Activated CD8-positive, alpha-beta T cell treated with anti-CD3 and anti-CD28 coated beads, Interleukin-2, amount 10 ng/mL, durations not matched to agents 7 days and 5 days (primary cell): ENCODE data around the gene BACH2. TPM values are rescaled to one million over a fixed set of nuclear protein-coding genes. Genes with fewer than 3 reads are reported as not detected.
A peak's percentile ranks its signal among the peaks of the same experiment; 100 is the strongest.
"Not testable (repeated sequence)": the region's sequence is repeated elsewhere in the genome, so short reads cannot be mapped to it uniquely, and the experiment has no call there.

ENCODE experiments used
- ATAC-seq: fragments of 150-1000 bp; cut with Tn5 transposase; one replicate; pipeline ENCODE4 v1.10.0; 2021; ENCODE audit warnings: moderate library complexity
- CTCF ChIA-PET: fragments of 350-600 bp; sonication (Branson Sonifier 250); formaldehyde crosslinking; loops from one replicate; lab custom pipeline; 2021; ENCODE audit warnings: antibody characterized with exemption; lab: Charles Lee
- POLR2A ChIA-PET: fragments of 350-600 bp; sonication (Branson Sonifier 250); formaldehyde crosslinking; loops from one replicate; lab custom pipeline; 2021; ENCODE audit warnings: antibody characterized with exemption; lab: Charles Lee
- DNase-seq: peaks from one replicate; pipeline ENCODE4 v3.0.0-alpha.2; 2020
- H3K27ac Mint-ChIP-seq: one replicate; pipeline ENCODE4 v1.8.0; 2021; ENCODE audit warnings: mild to moderate bottlenecking, mixed read lengths
- H3K27me3 Mint-ChIP-seq: one replicate; pipeline ENCODE4 v1.8.0; 2021; ENCODE audit warnings: low read depth, mixed read lengths
- H3K36me3 Mint-ChIP-seq: one replicate; pipeline ENCODE4 v1.8.0; 2021; ENCODE audit warnings: low read depth, mixed read lengths
- H3K4me1 Mint-ChIP-seq: one replicate; pipeline ENCODE4 v1.8.0; 2021; ENCODE audit warnings: low read depth, mixed read lengths
- H3K4me3 Mint-ChIP-seq: one replicate; pipeline ENCODE4 v1.8.0; 2021; ENCODE audit warnings: mild to moderate bottlenecking, mixed read lengths
- H3K9me3 Mint-ChIP-seq: one replicate; pipeline ENCODE4 v1.8.0; 2022; ENCODE audit warnings: mixed read lengths; ENCODE audit not compliant: insufficient read depth
- total RNA-seq, 2 experiments: library from RNA; stranded (reverse); gene quantifications; one replicate each; pipeline ENCODE4 v1.2.3, GENCODE V29; 2021

Gene BACH2
- total RNA-seq, 2 experiments from 2014 or later, result 61.3 to 70.9 TPM

DNA sequence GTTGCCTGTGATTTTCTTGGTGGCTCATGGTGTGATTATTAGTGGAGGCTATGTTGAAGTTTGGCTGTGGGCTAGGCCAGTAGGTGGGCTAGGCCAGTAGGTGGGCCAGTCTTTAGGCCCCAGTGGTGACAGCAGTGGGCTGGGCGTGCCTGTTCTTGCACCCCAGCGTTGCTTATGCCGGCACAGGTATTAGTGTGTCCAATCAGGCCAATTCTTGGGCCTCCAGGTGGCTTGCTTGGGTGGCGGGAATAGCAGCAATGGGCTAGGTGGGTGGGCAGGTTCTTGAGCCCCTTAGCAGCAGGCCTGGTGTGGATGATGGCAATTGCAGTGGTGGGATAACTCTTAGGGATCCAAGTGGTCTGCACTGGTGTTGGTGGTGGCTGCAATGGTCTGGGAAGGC lies 379.4 kb downstream of the BACH2 start:
- H3K27ac Mint-ChIP-seq, result no peak overlapping the region
- peaks cover 3% of the 10 kb centered on the region for H3K4me1 Mint-ChIP-seq
- POLR2A ChIA-PET, result no interaction called here
- ATAC-seq, result no peak
- no peak overlapping the region for H3K4me3 Mint-ChIP-seq
- peaks cover 16% of the 10 kb centered on the region for H3K9me3 Mint-ChIP-seq
- CTCF ChIA-PET, result no interaction called here
- DNase-seq, result no peak
- peaks cover 9% of the 10 kb centered on the region for H3K36me3 Mint-ChIP-seq
- peaks cover 6% of the 10 kb centered on the region for H3K27me3 Mint-ChIP-seq

DNA sequence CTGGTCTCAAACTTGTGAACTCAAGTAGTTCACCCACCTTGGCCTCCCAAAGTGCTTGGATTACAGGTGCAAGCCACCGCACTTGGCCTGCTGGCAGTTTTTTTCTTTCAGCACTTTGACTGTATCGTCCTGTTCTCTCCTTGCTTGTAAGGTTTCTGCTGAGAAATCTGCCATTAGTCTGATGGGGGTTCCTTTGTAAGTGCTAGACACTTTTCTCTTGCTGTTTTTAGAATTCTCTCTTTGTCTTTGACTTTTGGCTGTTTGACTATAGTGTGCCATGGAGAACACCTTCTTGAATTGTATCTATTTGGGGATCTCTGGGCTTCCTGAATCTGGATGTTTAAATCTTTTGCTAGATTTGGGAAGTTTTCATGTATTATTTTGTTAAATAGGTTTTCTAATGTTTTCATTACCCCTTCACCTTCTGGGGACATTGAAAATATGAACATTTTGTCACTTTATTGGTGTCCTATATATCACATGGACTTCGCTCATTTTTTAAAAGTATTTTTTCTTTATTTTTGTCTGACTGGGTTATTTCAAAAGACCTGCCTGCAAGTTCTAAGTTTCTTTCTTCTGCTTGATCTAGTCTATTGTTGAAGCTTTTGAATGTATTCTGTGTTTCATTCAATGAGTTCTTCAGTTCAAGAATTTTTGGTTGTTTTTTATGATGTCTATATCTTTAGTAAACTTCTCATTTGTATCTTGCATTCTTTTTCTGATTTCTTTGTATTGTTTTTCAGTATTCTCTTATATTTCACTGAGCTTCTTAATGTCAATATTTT lies 380.3 kb downstream of the BACH2 start:
- H3K36me3 Mint-ChIP-seq, result peaks cover 9% of the 10 kb centered on the region
- no peak for DNase-seq
- ChIA-PET POLR2A (no interaction called here), CTCF (no interaction called here)
- ATAC-seq, result no peak
- H3K4me3 Mint-ChIP-seq, result no peak overlapping the region
- H3K27ac Mint-ChIP-seq, result no peak overlapping the region
- peaks cover 6% of the 10 kb centered on the region for H3K27me3 Mint-ChIP-seq
- H3K9me3 Mint-ChIP-seq, result peaks cover 16% of the 10 kb centered on the region
- H3K4me1 Mint-ChIP-seq, result peaks cover 3% of the 10 kb centered on the region

DNA sequence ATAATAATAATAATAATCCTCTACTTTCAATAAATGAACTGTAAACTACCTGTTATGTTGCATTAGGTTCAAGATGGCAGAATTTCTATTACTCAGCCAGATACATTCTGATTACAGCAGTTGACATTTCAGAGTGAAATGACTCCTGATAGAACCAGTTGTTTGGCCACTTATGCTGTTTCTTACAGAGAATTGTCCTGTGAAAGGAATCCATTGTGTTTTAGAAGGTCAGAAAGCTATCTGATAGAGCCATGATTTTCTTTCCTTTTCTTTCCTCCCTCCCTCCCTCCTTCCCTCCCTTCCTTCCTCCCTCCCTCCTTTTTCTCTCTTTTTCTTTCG lies 385.8 kb downstream of the BACH2 start:
- Mint-ChIP-seq H3K27me3 (peaks cover 6% of the 10 kb centered on the region), H3K9me3 (peaks cover 5% of the 10 kb centered on the region), H3K36me3 (no peaks in the 10 kb centered on the region), H3K27ac (no peak overlapping the region), H3K4me1 (peaks cover 8% of the 10 kb centered on the region), H3K4me3 (no peak overlapping the region)
- ChIA-PET CTCF (no interaction called here), POLR2A (no interaction called here)
- ATAC-seq, result no peak
- DNase-seq, result no peak

DNA sequence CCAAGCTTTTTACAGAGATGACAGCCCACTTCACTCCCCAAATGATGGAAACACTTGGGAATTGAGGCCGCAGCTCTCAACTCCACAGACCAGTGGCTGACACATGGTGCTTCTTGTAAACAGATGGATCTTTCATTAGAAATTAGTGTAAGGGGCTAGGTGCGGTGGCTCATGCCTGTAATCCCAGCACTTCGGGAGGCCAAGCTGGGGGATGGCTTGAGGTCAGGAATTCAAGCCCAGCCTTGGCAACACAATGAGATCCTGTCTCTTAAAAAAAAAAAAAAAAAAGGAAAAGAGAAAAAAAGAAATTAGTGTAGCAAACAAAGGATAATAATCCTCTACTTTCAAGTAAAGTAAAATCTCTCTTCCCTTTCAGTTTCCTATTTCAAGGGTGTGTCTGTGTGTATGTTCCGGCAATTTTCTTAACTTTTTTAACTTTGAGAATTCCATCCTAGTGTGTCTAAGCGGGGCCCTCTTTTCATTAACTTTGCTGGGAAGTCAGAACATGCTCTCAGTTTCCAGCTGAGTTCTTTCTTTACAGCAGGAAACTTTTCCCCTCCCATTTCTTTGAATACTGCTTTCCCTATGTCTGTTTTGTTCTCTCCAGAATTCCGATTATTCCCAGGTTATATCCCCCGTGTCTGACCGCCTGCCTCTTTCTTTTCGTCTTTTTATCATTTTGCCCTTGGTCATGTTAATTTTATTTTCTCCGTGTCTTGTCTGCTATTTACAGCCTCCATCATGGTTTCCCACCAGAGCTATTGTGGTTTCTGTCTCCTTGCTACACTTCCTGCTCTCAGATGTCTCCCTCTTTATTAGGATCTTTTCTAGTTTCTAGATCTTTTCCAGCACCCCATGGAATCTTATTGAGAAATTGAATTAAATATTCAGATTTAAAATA lies 386.4 kb downstream of the BACH2 start:
- peak overlapping the region; percentile 15 for H3K4me3 Mint-ChIP-seq
- H3K27me3 Mint-ChIP-seq, H3K4me1 Mint-ChIP-seq, POLR2A ChIA-PET, H3K36me3 Mint-ChIP-seq, H3K9me3 Mint-ChIP-seq, DNase-seq, ATAC-seq: not testable (repeated sequence)
- CTCF ChIA-PET, result interaction anchor here (1.0 kb wide), 1 partner anchor 50 kb away, joined by 3 read pairs; no protein-coding TSS in a partner anchor
- H3K27ac Mint-ChIP-seq, result peak overlapping the region; percentile 10

DNA sequence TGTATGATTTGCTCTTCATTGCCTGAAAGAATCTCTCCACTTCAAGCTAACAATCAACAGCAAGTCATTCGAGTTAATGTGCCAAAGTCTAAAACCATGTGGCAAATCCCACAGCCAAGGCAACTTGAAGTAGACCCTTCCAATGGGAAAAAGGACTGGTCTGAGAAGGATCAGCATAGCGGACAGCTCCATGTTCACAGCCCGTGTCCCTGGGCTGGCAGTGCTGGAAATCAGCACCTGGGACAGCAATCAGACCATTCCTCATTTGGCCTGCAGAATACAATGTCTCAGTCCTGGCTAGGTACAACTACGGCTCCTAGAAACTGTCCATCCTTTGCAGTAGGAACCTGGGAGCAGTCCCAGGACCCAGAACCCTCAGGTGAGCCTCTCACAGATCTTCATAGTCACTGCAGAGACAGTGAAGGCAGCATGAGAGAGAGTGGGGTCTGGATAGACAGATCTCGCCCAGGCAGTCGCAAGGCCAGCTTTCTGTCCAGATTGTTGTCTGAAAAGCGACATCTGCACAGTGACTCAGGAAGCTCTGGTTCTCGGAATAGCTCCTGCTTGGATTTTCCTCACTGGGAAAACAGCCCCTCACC lies 401.3 kb downstream of the BACH2 start:
- Mint-ChIP-seq H3K27me3 (peaks cover 44% of the 10 kb centered on the region), H3K36me3 (no peaks in the 10 kb centered on the region), H3K4me1 (peaks cover 2% of the 10 kb centered on the region), H3K4me3 (no peak overlapping the region), H3K9me3 (no peaks in the 10 kb centered on the region), H3K27ac (no peak overlapping the region)
- peak; percentile 35 for DNase-seq
- POLR2A ChIA-PET, result interaction anchor here (0.6 kb wide), 1 partner anchor 316 kb away, joined by 3 read pairs; no protein-coding TSS in a partner anchor
- ATAC-seq, result peak; percentile 60
- CTCF ChIA-PET, result no interaction called here

DNA sequence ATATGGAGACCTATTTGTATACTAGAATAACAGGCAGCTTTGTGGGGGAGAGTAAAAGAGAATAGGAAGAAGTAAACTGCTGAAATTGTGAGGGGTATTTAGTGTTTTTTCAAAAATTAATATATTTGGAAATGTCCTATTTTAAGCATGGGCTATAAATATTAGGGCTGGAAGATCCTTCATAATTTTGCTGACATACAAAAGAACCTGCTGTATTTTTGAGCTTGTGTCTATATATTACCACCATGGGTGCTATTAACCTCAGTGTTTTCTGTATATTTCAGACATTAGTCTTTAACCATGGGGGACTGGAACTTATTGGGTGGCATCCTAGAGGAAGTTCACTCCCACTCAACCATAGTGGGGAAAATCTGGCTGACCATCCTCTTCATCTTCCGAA lies 402.5 kb downstream of the BACH2 start, which contains the start of gene GJA10:
Gene GJA10, plus strand, starts transcription at position 301 of the 400 bp plus-strand sequence. Its CDS starts 0 bp downstream, at position 301.
- ChIA-PET CTCF (no interaction called here), POLR2A (no interaction called here)
- DNase-seq (no peak), ATAC-seq (no peak)
- no peaks in the 10 kb centered on the region for H3K9me3 Mint-ChIP-seq
- no peaks in the 10 kb centered on the region for H3K36me3 Mint-ChIP-seq
- H3K4me1 Mint-ChIP-seq, result peaks cover 2% of the 10 kb centered on the region
- H3K4me3 Mint-ChIP-seq, result no peak within 1 kb of the TSS
- no peak within 1 kb of the TSS for H3K27ac Mint-ChIP-seq
- H3K27me3 Mint-ChIP-seq, result peaks cover 44% of the 10 kb centered on the region

DNA sequence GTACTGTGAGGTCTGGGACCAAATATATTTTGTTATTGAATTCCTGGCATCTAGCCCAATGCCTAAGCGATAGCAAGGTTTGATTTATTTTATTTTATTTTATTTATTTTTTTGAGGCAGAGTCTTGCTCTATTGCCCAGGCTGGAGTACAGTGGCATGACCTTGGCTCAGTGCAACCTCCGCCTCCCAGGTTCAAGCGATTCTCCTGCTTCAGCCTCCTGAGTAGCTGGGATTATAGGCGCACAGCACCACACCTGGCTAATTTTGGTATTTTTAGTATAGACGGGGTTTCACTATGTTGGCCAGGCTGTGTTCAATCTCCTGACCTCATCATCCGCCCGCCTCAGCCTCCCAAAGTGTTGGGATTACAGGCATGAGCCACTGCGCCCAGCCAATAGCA lies 404.1 kb downstream of the BACH2 start:
- DNase-seq, ATAC-seq, H3K27ac Mint-ChIP-seq, CTCF ChIA-PET, POLR2A ChIA-PET, H3K36me3 Mint-ChIP-seq, H3K4me1 Mint-ChIP-seq, H3K4me3 Mint-ChIP-seq, H3K9me3 Mint-ChIP-seq: not testable (repeated sequence)
- H3K27me3 Mint-ChIP-seq, result peaks cover 45% of the 10 kb centered on the region

DNA sequence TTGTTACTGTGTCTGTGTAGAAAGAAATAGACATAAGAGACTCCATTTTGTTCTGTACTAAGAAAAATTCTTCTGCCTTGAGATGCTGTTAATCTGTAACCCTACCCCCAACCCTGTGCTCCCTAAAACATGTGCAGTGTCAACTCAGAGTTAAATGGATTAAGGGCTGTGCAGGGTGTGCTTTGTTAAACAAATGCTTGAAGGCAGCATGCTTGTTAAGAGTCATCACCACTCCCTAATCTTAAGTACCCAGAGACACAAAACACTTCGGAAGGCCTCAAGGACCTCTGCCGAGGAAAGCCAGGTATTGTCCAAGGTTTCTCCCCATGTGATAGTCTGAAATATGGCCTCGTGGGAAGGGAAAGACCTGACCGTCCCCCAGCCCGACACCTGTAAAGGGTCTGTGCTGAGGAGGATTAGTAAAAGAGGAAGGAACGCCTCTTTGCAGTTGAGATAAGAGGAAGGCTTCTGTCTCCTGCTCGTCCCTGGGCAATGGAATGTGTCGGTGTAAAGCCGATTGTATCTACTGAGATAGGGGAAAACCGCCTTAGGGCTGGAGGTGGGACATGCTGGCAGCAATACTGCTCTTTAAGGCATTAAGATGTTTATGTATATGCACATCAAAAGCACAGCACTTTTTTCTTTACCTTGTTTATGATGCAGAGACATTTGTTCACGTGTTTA lies 405.7 kb downstream of the BACH2 start:
- H3K9me3 Mint-ChIP-seq, ATAC-seq, H3K27ac Mint-ChIP-seq, POLR2A ChIA-PET, H3K4me1 Mint-ChIP-seq, H3K4me3 Mint-ChIP-seq, H3K36me3 Mint-ChIP-seq, DNase-seq, CTCF ChIA-PET: not testable (repeated sequence)
- peaks cover 38% of the 10 kb centered on the region for H3K27me3 Mint-ChIP-seq

DNA sequence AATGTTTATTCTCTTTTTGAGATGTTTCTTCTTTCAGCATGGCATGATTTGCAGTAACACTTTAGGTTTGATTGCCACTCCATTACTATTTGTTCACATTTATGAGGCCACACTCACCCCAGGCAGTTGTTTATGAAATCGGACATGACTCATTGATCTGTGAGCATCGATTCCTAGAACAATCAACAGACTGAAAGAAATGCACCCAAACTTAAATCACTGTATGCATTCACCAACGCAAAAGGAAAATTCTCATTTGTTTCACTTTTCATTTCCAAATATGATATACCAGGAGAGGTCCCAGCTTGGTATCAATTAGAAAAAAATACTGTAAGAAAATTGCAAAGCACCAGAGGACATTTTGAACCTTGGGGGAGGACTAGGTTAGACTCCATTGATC lies 407.8 kb downstream of the BACH2 start:
- H3K27ac Mint-ChIP-seq, result no peak overlapping the region
- no peak overlapping the region for H3K4me3 Mint-ChIP-seq
- no peaks in the 10 kb centered on the region for H3K9me3 Mint-ChIP-seq
- CTCF ChIA-PET, result no interaction called here
- no peaks in the 10 kb centered on the region for H3K36me3 Mint-ChIP-seq
- POLR2A ChIA-PET, result no interaction called here
- DNase-seq (no peak), ATAC-seq (no peak)
- H3K27me3 Mint-ChIP-seq, result peaks cover 26% of the 10 kb centered on the region
- peaks cover 6% of the 10 kb centered on the region for H3K4me1 Mint-ChIP-seq

DNA sequence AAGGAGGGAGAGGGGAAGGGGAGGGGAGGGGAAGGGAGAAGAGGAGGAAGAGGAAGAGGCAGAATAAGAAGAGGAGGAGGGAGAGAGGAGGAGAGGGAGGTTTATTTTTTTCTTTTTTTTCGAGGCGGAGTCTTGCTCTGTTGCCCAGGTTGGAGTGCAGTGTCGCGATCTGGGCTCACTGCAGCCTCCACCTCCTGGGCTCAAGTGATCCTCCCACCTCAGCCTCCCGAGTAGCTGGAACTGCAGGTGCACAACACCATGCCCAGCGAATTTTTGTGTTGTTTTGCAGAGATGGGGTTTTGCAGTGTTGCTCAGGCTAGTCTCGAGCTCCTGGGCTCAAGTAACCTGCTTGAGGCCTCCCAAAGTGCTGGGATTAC lies 408.5 kb downstream of the BACH2 start:
- Mint-ChIP-seq H3K4me1 (peaks cover 6% of the 10 kb centered on the region), H3K27me3 (peaks cover 21% of the 10 kb centered on the region), H3K36me3 (no peaks in the 10 kb centered on the region), H3K9me3 (no peaks in the 10 kb centered on the region), H3K27ac (no peak overlapping the region), H3K4me3 (no peak overlapping the region)
- ChIA-PET POLR2A (no interaction called here), CTCF (no interaction called here)
- DNase-seq (no peak), ATAC-seq (no peak)

DNA sequence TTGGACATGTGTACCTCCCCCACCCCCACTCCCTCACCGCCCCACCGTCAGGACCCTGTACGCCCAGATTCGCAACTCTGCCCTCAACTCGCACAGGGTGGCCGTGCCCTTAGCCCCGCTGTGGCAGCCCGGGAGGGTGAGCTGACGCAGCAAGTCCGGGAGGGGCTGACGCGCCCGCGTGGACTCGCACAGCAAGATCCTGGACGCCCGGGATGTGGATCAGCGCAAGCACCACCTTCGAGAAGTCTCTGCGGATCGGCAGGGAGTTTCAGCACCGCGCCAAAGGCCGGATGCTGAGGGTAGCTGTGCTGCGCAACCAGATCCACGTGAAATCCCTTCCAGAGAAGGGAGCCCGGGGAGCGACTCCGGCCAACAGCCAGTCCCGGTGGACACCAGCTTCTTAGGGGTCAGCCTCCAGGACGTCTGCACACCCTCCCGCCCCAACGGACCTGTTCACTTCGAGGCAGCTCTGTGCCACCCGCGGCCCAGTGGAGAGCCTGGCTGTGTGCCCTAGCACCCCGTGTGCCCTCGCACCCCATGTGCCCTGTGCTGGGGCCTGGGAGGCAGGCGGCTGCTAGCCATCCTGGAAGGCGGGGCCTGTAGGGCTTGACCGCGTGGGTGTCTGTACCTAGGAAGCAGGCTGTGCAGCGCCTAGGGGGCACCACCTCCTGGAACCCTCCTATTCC lies 409.0 kb downstream of the BACH2 start:
- peaks cover 19% of the 10 kb centered on the region for H3K27me3 Mint-ChIP-seq
- H3K9me3 Mint-ChIP-seq, result no peaks in the 10 kb centered on the region
- H3K36me3 Mint-ChIP-seq, result no peaks in the 10 kb centered on the region
- no peak overlapping the region for H3K4me3 Mint-ChIP-seq
- CTCF ChIA-PET, result no interaction called here
- no peak overlapping the region for H3K27ac Mint-ChIP-seq
- POLR2A ChIA-PET, result no interaction called here
- ATAC-seq, result peak; percentile 55
- H3K4me1 Mint-ChIP-seq, result peaks cover 6% of the 10 kb centered on the region
- DNase-seq, result no peak
